ENCODE data around the gene RNF128. TPM values are rescaled to one million over a fixed set of nuclear protein-coding genes. Genes with fewer than 3 reads are reported as not detected.
"Not testable (repeated sequence)": the region's sequence is repeated elsewhere in the genome, so short reads cannot be mapped to it uniquely, and the experiment has no call there.

RNF128 gene
- total RNA-seq, 1 donor, result 0.43 TPM

DNA sequence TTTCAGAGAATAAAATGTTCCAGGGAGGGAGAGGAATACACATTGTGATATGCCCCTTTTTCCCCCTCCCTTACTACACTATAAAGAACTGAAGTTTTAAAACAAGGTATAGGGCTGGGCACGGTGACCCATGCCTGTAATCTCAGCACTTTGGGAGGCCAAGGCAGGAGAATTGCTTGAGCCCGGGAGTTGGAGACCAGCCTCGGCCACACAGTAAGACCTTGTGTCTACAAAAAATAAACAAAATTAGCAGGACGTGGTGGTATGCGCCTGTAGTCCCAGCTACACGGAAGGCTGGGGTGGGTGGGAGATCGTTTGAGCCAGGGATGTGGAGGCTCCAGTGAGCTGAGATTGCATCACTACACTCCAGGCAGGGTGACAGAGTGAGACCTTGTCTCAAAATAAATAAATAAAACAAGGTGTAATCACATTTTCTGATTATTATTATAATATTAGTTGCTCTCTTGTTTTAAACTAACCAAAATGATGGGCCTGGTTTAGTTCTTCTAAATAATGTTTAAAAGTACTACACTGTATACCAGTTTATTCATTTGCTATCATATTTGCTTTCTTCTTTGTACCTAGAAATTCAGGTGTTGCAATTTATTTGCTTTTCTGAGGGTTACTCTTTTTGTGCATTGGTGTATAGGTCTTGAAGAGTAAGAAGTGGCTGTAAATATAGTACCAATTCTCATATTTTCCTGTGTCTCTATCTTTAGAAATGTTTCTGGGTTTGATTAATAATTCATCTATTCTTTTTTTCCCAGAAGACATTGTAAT lies 84.8 kb downstream of the RNF128 start:
- no peak for DNase-seq (ENCODE audit: low read depth)
- TF ChIP-seq, protein P1, sequence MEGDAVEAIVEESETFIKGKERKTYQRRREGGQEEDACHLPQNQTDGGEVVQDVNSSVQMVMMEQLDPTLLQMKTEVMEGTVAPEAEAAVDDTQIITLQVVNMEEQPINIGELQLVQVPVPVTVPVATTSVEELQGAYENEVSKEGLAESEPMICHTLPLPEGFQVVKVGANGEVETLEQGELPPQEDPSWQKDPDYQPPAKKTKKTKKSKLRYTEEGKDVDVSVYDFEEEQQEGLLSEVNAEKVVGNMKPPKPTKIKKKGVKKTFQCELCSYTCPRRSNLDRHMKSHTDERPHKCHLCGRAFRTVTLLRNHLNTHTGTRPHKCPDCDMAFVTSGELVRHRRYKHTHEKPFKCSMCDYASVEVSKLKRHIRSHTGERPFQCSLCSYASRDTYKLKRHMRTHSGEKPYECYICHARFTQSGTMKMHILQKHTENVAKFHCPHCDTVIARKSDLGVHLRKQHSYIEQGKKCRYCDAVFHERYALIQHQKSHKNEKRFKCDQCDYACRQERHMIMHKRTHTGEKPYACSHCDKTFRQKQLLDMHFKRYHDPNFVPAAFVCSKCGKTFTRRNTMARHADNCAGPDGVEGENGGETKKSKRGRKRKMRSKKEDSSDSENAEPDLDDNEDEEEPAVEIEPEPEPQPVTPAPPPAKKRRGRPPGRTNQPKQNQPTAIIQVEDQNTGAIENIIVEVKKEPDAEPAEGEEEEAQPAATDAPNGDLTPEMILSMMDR (IDR thresholded peaks at IDR 0.05; ENCODE audit: insufficient read depth, low read depth, low read length), result no peak
- no peak overlapping the region for H3K4me3 ChIP-seq (ENCODE audit: low read depth, low read length)

DNA sequence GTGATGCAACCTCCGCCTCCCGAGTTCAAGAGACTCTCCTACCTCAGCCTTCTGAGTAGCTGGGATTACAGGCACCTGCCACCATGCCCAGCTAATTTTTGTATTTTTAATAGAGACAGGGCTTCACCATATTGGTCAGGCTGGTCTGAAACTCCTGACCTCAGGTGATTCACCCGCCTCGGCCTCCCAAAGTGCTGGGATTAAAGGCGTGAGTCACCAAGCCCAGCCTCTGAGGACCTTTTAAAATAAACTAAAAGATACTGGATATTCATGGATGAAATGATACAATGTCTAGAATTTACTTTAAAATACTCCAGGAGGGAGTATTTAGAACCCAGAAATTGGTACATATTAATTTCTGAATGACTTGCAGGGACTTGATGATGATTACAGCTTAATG lies 86.4 kb downstream of the RNF128 start:
- not testable (repeated sequence) for H3K4me3 ChIP-seq (ENCODE audit: low read depth, low read length); DNase-seq (ENCODE audit: low read depth)

DNA sequence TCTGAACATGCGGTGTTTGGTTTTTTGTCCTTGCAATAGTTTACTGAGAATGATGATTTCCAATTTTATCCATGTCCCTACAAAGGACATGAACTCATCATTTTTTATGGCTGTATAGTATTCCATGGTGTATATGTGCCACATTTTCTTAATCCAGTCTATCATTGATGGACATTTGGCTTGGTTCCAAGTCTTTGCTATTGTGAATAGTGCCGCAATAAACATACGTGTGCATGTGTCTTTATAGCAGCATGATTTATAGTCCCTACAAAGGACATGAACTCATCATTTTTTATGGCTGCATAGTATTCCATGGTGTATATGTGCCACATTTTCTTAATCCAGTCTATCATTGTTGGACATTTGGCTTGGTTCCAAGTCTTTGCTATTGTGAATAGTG lies 87.6 kb downstream of the RNF128 start:
- not testable (repeated sequence) for DNase-seq (ENCODE audit: low read depth); H3K4me3 ChIP-seq (ENCODE audit: low read depth, low read length)

Other genes with a start within 250 kb of the RNF128 start
- gene RADX, start 114.7 kb upstream of the RNF128 start, total RNA-seq, result 0.64 and 0.86 TPM in 2 replicates
- gene TBC1D8B, start 76.0 kb downstream of the RNF128 start, total RNA-seq, result 9.0 and 13.8 TPM in 2 replicates
- not detected in 2 replicates for gene RIPPLY1, start 176.6 kb downstream of the RNF128 start, total RNA-seq
- not detected in 2 replicates for gene CLDN2, start 193.7 kb downstream of the RNF128 start, total RNA-seq

Measured in fibroblast of villous mesenchyme (primary cell).